Epithelial cell of esophagus (primary cell): ENCODE data around the gene KCNQ1OT1.

Source experiments
- DNase-seq: peaks from one replicate; pipeline ENCODE4 v3.0.0; 2010; ENCODE audit warnings: low read depth
- H3K4me3 ChIP-seq: 2 replicates; pipeline ENCODE4 v1.5.1; 2011; ENCODE audit warnings: mild to moderate bottlenecking, low read length, control low read depth
- TF ChIP-seq, protein P1 (sequence below): IDR thresholded peaks from 2 replicates; pipeline ENCODE4 v1.5.1; 2011; ENCODE audit warnings: low read depth, mild to moderate bottlenecking, low read length, control low read depth, inconsistent platforms; ENCODE audit not compliant: insufficient read depth; ENCODE audit errors: missing control alignments

KCNQ1OT1 gene

DNA sequence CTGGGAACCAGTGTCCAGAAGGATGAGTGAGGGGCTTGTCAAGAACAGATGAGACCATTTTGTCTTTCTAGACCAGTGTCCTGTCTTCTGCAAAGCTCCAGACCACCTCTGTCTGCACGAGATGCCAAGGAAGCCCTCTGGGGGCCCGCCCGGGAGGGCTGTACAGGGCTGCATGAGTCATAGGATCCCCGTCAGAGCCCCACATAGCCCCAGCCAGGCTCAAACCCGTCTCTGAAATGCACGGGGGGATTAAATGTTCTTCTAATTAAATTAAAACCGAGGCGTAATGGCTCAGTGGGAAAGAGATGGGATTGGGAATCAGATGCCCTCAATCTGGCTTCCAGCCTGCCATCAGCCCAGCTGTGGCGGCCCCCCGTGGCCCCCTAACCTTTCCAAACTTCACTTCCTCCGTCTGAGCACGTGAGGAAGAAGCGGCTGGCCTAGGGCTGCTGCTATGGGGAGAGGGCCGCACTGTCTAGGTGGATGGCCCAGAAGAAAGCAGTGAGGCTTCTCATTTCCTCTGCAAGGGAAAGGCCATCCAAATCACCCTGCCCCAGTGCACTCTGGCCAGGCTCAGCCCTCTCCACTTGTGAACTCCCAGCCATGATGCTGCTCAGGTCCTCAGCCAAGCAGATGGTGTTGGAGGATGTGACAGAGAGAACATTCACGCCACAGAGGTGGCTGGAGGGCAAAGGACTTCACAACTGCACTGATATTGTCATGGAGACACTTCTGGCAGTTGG, 32.8 kb downstream of the KCNQ1OT1 start:
- DNase-seq, result no peak
- TF ChIP-seq, protein P1, sequence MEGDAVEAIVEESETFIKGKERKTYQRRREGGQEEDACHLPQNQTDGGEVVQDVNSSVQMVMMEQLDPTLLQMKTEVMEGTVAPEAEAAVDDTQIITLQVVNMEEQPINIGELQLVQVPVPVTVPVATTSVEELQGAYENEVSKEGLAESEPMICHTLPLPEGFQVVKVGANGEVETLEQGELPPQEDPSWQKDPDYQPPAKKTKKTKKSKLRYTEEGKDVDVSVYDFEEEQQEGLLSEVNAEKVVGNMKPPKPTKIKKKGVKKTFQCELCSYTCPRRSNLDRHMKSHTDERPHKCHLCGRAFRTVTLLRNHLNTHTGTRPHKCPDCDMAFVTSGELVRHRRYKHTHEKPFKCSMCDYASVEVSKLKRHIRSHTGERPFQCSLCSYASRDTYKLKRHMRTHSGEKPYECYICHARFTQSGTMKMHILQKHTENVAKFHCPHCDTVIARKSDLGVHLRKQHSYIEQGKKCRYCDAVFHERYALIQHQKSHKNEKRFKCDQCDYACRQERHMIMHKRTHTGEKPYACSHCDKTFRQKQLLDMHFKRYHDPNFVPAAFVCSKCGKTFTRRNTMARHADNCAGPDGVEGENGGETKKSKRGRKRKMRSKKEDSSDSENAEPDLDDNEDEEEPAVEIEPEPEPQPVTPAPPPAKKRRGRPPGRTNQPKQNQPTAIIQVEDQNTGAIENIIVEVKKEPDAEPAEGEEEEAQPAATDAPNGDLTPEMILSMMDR, result no peak

GRCh38 chr11:2666401-2666741, 33.4 kb downstream of the KCNQ1OT1 start:
- no peak overlapping the region for H3K4me3 ChIP-seq
- TF ChIP-seq, protein P1, result no peak
- no peak for DNase-seq

More for the DNA sequence above, 32.8 kb downstream of the KCNQ1OT1 start:
- no peak overlapping the region for H3K4me3 ChIP-seq

GRCh38 chr11:2665526-2666400, 34.0 kb downstream of the KCNQ1OT1 start:
- no peak overlapping the region for H3K4me3 ChIP-seq
- TF ChIP-seq, protein P1, result no peak
- no peak for DNase-seq

DNA sequence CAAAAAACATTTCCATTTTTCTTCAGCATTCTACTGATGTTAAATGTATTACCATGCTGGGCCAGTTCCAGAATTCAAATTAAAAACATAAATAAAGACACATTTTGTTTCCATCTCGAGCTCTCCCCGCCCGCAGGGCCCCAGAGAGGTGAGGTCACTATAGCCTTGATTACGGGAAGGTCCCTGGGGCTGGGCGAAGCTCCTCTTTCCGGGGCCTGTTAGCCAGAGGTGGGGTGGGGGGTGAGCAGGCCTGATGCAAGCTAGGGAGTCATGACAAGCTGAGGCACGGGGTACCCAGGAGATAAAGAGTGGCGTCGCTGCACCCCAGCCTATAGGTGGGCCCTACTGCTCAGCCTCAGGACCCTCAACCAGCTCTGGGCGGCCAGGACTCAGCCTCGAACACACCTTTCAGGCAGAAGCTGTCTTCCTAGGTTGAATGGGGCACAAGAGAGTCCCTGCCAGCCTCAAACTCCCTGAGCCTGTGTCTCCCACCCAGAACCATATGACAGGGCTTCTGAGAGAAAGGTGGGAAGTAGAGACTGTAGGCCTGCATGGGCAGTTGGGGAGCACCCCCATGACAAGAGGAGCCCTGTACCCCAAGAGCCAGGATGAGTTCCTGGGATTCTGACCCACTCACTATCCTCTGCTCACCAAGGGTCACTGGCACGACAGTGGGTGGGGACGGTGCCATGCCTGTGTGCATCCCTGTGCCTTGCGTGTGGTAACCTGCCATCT, 34.8 kb downstream of the KCNQ1OT1 start:
- TF ChIP-seq, protein P1, result no peak
- H3K4me3 ChIP-seq, result no peak overlapping the region
- no peak for DNase-seq

DNA sequence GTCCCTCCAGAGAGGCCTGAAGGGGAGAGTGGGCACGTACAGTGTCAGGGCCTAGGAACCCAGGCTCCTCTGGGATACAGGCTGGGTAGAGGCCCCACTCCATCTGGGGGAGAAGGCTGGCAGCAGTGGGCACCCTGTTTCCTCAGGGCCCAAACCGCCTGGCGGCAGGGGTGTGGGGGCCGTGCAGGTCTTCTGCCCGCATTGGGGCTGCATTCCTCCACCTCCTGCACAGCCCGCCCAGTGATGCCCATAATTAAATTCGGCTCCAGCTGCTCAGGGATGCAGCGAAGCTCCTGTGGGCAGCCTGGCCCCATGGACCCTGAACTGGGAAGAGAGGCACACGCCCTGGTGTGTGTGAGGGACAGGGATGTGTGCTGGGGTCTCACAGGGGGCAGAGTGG, 35.4 kb downstream of the KCNQ1OT1 start:
- DNase-seq, result no peak
- H3K4me3 ChIP-seq, result no peak overlapping the region
- TF ChIP-seq, protein P1, result no peak

- DNase-seq, result no peak
- H3K4me3 ChIP-seq, result no peak overlapping the region
- TF ChIP-seq, protein P1, result no peak
These were observed 35.9 kb downstream of the KCNQ1OT1 start for GRCh38 chr11:2663915-2664314.
